ENCODE measurements around the gene MANBA.
A peak's percentile ranks its signal among the peaks of the same experiment; 100 is the strongest.

The MANBA gene

DNA sequence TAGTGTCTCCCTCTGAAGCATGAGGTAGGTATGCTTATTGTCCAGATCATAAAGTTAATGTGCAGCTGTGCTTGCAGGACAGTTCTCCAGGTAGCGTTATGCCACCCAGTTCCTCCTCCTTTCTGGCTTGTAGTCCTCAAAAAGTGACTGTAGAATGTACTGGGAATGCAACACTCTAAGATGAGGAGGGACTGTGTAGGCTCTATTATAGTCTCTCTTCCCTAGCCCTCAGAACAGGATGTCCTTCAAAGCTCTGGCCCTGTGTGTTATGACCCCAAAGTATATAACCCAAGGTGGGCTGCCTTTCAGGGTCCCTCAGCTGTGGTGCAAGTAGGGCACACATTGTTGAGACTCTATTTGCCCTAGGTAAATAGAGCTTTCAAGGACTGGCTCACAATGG, 20.8 kb upstream of the MANBA start:
- TF ChIP-seq ZNF600 (tag by site-specific recombination; IDR thresholded peaks at IDR 0.05) = peak; percentile 57; the same call in 1 of the 2 replicates
- TF ChIP-seq, protein P1, sequence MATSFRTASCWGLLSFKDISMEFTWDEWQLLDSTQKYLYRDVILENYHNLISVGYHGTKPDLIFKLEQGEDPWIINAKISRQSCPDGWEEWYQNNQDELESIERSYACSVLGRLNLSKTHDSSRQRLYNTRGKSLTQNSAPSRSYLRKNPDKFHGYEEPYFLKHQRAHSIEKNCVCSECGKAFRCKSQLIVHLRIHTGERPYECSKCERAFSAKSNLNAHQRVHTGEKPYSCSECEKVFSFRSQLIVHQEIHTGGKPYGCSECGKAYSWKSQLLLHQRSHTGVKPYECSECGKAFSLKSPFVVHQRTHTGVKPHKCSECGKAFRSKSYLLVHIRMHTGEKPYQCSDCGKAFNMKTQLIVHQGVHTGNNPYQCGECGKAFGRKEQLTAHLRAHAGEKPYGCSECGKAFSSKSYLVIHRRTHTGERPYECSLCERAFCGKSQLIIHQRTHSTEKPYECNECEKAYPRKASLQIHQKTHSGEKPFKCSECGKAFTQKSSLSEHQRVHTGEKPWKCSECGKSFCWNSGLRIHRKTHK (tag by site-specific recombination; IDR thresholded peaks at IDR 0.05) = no peak
- Histone ChIP-seq H3K36me3 (ENCODE audit: control insufficient read depth in 2 of 2, insufficient read depth in 1 of 2, low read length in 2 of 2) (no peaks in the 10 kb centered on the region), H3K4me1 (ENCODE audit: control insufficient read depth, insufficient read depth, low read length) (0 out of 2 replicates have a peak, but pooled peaks cover 2% of the 10 kb centered on the region), H3K4me3 (ENCODE audit: low read depth, low read length) (no peak overlapping the region), H3K9me3 (ENCODE audit: control insufficient read depth, insufficient read depth, low read depth, low read length) (no peaks in the 10 kb centered on the region), H3K27ac (ENCODE audit: extremely low read depth, low read depth, low read length) (no peak overlapping the region)
- ChIA-PET CTCF (no interaction called here), POLR2A (no interaction called here)

DNA sequence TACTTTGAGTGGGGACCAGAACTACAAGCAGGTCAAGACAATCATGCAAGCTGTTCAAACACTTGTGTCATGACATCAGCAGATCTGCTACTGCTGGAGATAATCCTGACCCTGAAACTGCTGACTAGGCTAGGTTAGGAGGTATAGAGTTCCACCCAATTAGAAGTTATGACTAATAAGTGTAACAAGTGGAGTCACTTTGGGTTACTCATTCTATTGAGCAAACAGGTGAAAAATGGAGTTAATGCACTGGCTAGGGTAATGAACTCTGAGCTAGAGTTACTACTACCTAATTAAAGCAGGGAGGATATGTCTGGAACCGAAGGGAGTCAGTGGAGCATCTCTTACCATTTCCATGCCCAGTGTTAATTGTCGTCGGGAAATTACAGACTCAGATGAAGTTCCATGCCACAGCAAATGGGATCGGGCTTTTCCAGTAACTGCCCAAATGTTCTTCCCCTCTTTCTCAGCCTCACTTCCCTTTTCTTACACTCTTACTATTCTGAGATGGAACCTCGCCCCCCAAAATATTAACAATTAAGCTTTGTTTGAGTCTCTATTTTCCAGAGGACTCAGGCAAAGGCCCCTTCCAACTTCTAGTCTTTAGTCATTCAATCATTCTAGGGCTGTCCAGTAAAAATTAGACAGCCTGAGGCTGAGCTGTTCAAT, 19.8 kb upstream of the MANBA start:
- no peak overlapping the region for H3K27ac ChIP-seq (ENCODE audit: extremely low read depth, low read depth, low read length)
- H3K4me1 ChIP-seq (ENCODE audit: control insufficient read depth, insufficient read depth, low read length) = 0 out of 2 replicates have a peak, but pooled peaks cover 2% of the 10 kb centered on the region
- H3K36me3 ChIP-seq (ENCODE audit: control insufficient read depth in 2 of 2, insufficient read depth in 1 of 2, low read length in 2 of 2) = no peaks in the 10 kb centered on the region
- ChIA-PET POLR2A (interaction anchor here (1.2 to 1.3 kb wide), 2 partner anchors 19 to 47 kb away, joined by 4 to 5 read pairs; partner anchors contain the start of gene MANBA), CTCF (interaction anchor here (0.6 kb wide), 1 partner anchor 19 kb away, joined by 3 read pairs; no protein-coding TSS in a partner anchor)
- no peaks in the 10 kb centered on the region for H3K9me3 ChIP-seq (ENCODE audit: control insufficient read depth, insufficient read depth, low read depth, low read length)
- no peak overlapping the region for H3K4me3 ChIP-seq (ENCODE audit: low read depth, low read length)
- TF ChIP-seq BCL11B (tag by site-specific recombination; IDR thresholded peaks at IDR 0.05; ENCODE audit: low read depth) (no peak), ZBTB8A (tag by site-specific recombination; IDR thresholded peaks at IDR 0.05) (no peak), ZBTB20 (tag by site-specific recombination; IDR thresholded peaks at IDR 0.05) (no peak), ZNF404 (tag by site-specific recombination; IDR thresholded peaks at IDR 0.05) (no peak), ZNF791 (tag by site-specific recombination; IDR thresholded peaks at IDR 0.05) (no peak), ZNF501 (tag by site-specific recombination; IDR thresholded peaks at IDR 0.05) (peak; percentile 69; the same call in 1 of the 2 replicates), IKZF3 (tag by site-specific recombination; IDR thresholded peaks at IDR 0.05) (0 out of 2 replicates have a peak, but pooled peaks have one; percentile 21), ZNF785 (tag by site-specific recombination; IDR thresholded peaks at IDR 0.05) (no peak), ZNF202 (tag by site-specific recombination; IDR thresholded peaks at IDR 0.05; ENCODE audit: borderline replicate concordance) (no peak), ZNF146 (tag by site-specific recombination; IDR thresholded peaks at IDR 0.05) (no peak), ZNF37A (tag by site-specific recombination; IDR thresholded peaks at IDR 0.05) (no peak), ZNF530 (tag by site-specific recombination; IDR thresholded peaks at IDR 0.05; ENCODE audit: low read depth) (no peak), ZNF157 (tag by site-specific recombination; IDR thresholded peaks at IDR 0.05) (no peak), ZNF350 (tag by site-specific recombination; IDR thresholded peaks at IDR 0.05) (no peak), ZIC2 (tag by site-specific recombination; IDR thresholded peaks at IDR 0.05) (no peak), ZNF48 (tag by site-specific recombination; IDR thresholded peaks at IDR 0.05) (no peak), MEIS1 (CRISPR knock-in tag; IDR thresholded peaks at IDR 0.05; ENCODE audit: borderline replicate concordance) (no peak), YY1 (tag by site-specific recombination; IDR thresholded peaks at IDR 0.05) (no peak), KLF7 (tag by site-specific recombination; IDR thresholded peaks at IDR 0.05; ENCODE audit: borderline replicate concordance) (no peak), ZNF324 (tag by site-specific recombination; IDR thresholded peaks at IDR 0.05) (peak; percentile 68; the same call in 1 of the 2 replicates)
- TF ChIP-seq, protein P2, sequence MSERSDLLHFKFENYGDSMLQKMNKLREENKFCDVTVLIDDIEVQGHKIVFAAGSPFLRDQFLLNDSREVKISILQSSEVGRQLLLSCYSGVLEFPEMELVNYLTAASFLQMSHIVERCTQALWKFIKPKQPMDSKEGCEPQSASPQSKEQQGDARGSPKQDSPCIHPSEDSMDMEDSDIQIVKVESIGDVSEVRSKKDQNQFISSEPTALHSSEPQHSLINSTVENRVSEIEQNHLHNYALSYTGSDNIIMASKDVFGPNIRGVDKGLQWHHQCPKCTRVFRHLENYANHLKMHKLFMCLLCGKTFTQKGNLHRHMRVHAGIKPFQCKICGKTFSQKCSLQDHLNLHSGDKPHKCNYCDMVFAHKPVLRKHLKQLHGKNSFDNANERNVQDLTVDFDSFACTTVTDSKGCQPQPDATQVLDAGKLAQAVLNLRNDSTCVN (tag by site-specific recombination; optimal IDR thresholded peaks at IDR 0.05) = no peak
- TF ChIP-seq, protein P3, sequence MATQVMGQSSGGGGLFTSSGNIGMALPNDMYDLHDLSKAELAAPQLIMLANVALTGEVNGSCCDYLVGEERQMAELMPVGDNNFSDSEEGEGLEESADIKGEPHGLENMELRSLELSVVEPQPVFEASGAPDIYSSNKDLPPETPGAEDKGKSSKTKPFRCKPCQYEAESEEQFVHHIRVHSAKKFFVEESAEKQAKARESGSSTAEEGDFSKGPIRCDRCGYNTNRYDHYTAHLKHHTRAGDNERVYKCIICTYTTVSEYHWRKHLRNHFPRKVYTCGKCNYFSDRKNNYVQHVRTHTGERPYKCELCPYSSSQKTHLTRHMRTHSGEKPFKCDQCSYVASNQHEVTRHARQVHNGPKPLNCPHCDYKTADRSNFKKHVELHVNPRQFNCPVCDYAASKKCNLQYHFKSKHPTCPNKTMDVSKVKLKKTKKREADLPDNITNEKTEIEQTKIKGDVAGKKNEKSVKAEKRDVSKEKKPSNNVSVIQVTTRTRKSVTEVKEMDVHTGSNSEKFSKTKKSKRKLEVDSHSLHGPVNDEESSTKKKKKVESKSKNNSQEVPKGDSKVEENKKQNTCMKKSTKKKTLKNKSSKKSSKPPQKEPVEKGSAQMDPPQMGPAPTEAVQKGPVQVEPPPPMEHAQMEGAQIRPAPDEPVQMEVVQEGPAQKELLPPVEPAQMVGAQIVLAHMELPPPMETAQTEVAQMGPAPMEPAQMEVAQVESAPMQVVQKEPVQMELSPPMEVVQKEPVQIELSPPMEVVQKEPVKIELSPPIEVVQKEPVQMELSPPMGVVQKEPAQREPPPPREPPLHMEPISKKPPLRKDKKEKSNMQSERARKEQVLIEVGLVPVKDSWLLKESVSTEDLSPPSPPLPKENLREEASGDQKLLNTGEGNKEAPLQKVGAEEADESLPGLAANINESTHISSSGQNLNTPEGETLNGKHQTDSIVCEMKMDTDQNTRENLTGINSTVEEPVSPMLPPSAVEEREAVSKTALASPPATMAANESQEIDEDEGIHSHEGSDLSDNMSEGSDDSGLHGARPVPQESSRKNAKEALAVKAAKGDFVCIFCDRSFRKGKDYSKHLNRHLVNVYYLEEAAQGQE (tag by site-specific recombination; IDR thresholded peaks at IDR 0.05) = no peak
- TF ChIP-seq, protein P4, sequence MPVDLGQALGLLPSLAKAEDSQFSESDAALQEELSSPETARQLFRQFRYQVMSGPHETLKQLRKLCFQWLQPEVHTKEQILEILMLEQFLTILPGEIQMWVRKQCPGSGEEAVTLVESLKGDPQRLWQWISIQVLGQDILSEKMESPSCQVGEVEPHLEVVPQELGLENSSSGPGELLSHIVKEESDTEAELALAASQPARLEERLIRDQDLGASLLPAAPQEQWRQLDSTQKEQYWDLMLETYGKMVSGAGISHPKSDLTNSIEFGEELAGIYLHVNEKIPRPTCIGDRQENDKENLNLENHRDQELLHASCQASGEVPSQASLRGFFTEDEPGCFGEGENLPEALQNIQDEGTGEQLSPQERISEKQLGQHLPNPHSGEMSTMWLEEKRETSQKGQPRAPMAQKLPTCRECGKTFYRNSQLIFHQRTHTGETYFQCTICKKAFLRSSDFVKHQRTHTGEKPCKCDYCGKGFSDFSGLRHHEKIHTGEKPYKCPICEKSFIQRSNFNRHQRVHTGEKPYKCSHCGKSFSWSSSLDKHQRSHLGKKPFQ (tag by site-specific recombination; IDR thresholded peaks at IDR 0.05) = no peak
